Measurements from ENCODE around the gene PPIL6.

The PPIL6 gene

DNA sequence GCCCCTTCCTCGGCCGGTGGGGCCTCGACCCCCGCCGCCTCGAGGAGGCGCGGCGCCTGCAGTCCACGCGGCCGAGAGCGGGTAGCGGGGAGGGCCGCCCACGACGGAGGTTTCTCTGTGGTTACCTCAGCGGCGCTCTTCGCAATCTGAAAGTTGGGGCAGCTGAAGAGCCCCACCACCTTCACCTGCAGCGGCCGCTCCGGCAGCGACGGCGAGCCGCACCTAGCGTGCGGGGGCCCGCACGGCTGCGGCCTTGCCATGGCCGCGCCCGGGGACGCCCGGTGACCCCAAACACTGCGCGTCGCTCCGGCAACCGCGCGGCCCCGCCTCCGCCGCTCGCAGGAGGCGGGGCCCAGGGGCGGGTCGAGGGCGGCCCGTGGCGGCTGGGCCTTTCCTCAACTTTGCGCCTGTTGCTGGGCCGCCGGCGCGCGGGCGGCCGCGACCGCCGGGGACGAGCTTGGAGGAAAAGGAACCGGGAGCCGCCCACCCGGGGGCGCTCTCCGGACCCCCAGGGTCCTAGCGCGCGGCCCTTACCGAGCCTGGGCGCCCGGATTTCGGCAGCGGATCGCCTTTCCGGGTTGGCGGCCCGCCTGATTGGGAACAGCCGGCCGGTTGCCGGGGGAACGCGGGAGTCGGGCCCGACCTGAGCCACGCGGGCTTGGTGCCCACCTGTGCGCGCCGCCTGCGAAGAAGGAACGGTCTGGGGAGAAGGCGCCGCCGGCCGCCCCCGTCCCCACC is at the start of gene PPIL6, which contains the start of gene SMPD2:
TSS of gene PPIL6 (minus strand) at position 298 of the 738 bp plus-strand sequence. CDS start at position 260, 38 bp downstream.
TSS of gene SMPD2 (plus strand) at position 394 of the 738 bp plus-strand sequence. CDS start 398 bp downstream, outside the sequence.
- DNase-seq, result peak; percentile 85

DNA sequence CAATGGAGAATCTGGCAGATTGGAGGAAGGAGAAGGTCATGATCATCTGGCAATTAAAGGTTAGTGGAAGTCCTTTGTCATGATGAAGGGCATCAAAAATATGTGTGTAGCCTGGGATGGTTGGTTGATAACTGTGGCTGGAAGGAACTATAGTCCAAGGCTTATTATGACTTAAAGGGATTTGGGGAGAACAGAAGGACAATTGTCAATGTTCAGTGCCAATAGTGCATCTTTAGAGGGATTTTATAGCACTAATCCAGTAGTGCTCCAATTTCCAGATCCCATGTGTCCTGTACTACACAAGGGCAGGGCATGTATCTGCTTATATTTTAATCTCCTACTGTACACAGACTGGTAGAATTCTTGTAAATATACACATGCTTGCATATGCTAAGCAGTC is 47.6 kb upstream of the PPIL6 start:
- no peak for DNase-seq

DNA sequence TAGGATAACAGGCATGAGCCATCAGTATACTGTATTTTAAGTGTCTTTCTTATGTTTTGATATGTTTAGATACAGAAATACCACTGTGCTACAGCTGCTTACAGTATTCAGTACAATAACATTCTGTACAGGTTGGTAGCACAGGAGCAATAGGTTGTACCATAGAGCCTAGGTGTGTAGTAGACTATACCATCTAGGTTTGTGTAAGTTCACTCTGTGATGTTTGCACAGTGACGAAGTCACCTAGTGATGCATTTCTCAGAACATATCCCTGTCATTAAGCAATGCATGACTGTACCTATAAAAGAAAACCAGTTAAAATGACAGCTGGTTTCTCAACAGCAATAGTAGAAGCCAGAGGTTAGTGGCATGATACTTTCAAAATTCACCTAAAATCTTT is 45.6 kb upstream of the PPIL6 start:
- no peak for DNase-seq

- no peak for DNase-seq
These were observed 45.0 kb upstream of the PPIL6 start for GRCh38 chr6:109485266-109485935.

- DNase-seq, result no peak
These were observed 43.7 kb upstream of the PPIL6 start for GRCh38 chr6:109484122-109484521.

DNA sequence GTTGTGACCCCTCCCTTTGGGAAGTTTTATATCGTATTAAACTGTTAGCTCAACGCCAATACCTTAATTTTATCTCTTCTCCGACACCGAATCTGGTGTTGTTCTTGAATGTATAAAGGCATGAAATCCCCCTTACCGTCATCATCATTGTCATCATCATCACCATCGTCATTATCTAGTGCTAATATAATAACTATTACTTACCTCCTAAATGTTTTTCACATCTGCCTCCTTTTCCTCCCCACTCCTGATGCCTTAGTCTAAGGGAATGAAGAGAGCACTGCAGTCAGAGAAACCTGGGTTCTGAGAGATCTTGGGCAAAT is 43.3 kb upstream of the PPIL6 start:
- DNase-seq, result no peak

- peak; percentile 86 for DNase-seq
These were observed 42.7 kb upstream of the PPIL6 start, which contains the start of gene ZBTB24 for GRCh38 chr6:109482905-109483734. TSS of gene ZBTB24 (minus strand) at chr6:109483219. CDS start at chr6:109482026, 1,193 bp downstream.

GRCh38 chr6:109480993-109481480 is 40.6 kb upstream of the PPIL6 start:
- DNase-seq, result no peak

DNA sequence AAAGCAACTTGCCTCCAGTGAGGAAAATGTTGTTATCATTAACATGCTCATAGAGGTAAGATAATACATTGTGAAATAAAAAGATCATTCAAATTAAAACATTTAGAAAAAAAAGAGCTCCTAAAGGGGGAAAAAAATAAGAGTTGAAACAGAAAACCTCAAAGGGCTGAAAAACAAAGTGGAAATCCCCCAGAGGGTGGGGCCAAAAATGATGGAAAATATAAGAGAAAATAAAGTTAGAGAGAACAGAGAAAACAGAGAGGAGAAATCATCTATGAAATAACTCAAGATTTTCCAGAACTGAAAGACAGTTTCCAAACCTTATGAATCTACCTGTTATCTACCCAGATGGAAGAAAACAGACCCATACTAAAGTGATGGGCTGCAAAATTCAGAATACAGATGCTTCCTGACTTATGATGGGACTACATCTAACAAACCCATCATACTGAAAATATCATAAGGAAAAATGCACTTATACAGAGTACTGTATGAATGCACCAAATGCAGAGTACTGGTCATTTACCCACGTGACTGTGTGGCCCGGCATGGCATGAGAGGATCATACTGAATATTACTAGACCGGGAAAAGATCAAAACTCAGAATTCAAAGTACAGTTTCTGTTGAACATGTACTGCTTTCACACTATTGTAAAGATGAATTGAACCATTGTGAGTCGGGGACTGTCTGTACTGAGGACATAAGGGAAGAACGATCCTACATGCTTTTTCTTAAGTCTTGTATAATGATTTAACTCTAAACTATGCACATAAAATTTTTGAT is 38.6 kb upstream of the PPIL6 start:
- DNase-seq, result no peak

DNA sequence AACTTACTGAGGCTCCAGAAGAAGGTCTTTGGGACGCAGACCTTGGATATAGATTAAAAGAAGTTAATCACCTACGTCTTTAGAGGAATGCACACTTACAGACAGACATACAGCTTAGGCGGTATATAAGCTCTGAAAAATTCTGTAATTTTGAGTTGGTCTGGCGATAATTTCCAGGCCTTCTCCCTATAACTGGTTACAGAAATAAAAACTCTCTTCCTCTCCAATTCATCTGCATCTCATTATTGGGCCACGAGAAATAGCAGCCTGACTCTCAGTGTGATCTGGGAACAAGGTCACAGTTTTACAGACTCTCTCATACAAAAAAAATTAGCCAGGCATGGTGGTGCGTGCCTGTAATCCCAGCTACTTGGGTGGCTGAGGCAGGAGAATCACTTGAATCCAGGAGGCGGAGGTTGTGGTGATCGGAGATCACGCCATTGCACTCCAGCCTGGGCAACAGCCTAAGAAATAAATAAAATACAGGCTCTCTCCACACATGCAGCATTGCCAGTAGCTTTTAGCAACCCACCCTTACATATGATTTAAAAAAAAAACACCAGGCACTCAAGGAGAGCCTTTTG is 37.9 kb upstream of the PPIL6 start:
- no peak for DNase-seq

GRCh38 chr6:109477725-109478124 is 37.3 kb upstream of the PPIL6 start:
- no peak for DNase-seq

- DNase-seq, result no peak
These were observed 36.8 kb upstream of the PPIL6 start for GRCh38 chr6:109477184-109477583.

GRCh38 chr6:109475625-109476024 is 35.2 kb upstream of the PPIL6 start:
- no peak for DNase-seq

DNA sequence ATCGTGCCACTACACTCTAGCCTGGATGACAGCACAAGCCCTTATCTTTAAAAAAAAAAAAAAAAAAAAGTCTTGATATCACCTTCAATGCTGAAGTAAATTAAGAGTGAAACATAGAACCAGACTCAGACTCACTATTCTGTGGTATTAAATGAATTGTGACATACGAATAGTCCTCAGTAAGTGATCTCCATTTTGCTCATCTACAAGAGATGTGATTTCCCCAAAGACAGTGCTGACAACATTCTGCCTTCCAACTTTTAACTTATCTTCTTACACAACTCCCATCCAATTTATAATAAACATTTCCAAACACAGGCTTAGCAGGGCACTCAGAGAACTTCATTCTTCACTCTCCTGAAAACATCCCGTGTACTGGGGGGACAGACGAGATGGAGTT is 34.6 kb upstream of the PPIL6 start:
- DNase-seq, result no peak

GRCh38 chr6:109473120-109473519 is 32.7 kb upstream of the PPIL6 start:
- DNase-seq, result no peak

GRCh38 chr6:109472132-109472995 is 31.9 kb upstream of the PPIL6 start:
- no peak for DNase-seq

DNA sequence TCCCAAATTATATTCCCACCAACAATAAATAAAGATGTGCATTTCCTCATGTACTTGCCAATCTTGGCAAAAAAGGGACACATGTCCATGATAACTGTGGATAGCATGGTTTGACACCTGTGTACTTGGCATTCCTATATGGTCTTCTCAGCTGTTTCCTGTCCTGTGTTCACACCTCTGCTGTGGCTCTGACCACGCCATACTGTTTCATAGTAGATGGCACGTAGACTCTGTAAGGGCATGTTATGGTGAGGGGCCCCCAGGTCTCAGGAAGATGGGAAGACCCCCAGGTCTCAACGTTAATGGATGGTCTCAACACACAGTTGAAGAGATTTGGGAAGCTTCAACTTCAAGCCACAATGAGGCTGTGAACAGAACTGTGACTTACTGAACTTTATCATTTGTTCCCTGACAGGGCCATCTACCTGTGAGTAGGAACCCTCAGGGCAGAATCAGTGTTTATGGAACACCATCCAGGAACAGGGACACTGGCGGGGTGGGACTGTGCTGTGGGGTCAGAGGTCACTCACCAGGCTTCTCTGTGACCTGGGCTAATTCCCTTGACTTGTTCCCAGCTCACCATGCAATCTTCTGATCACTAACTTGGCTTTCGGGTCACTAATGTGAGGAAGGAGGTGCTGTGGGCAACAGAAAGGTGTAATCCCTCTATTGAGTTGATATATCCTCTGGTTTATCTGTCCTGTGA is 30.8 kb upstream of the PPIL6 start:
- no peak for DNase-seq

GRCh38 chr6:109469591-109470189 is 29.3 kb upstream of the PPIL6 start:
- DNase-seq, result no peak

GRCh38 chr6:109467696-109468095 is 27.3 kb upstream of the PPIL6 start:
- DNase-seq, result no peak
